SK-N-SH treated with all-trans-retinoic acid at 6 μM for 48 hours (cell line): ENCODE data around the gene ADAM10.

Experiments
- ARNTL ChIP-seq: fragments of 450-650 bp; formaldehyde crosslinking; IDR thresholded peaks from 2 replicates; pipeline ENCODE4 v1.5.0; 2020; ENCODE audit warnings: low read depth, mild to moderate bottlenecking, moderate library complexity, borderline replicate concordance
- BACH2 ChIP-seq: fragments of 250-450 bp; sonication (Bioruptor Pico); IDR thresholded peaks from 2 replicates; pipeline ENCODE4 v1.9.0; 2021; ENCODE audit warnings: mild to moderate bottlenecking, borderline replicate concordance
- ZFP3 ChIP-seq: fragments of 250-450 bp; sonication (Bioruptor Pico); IDR thresholded peaks from 2 replicates; pipeline ENCODE4 v1.5.0; 2020; ENCODE audit warnings: mild to moderate bottlenecking, moderate library complexity
- ZNF565 ChIP-seq: fragments of 450-650 bp; formaldehyde crosslinking; conservative IDR thresholded peaks from 2 replicates; pipeline ENCODE4 v1.5.0; 2020; ENCODE audit warnings: low read depth, mild to moderate bottlenecking, moderate library complexity
- TF ChIP-seq, protein P1 (sequence below): fragments of 250-450 bp; sonication (Bioruptor Pico); IDR thresholded peaks from 2 replicates; pipeline ENCODE4 v1.8.0; 2020; ENCODE audit warnings: mild to moderate bottlenecking, moderate library complexity, borderline replicate concordance
- TF ChIP-seq, protein P2 (sequence below): fragments of 250-450 bp; sonication (Bioruptor Pico); IDR thresholded peaks from 2 replicates; pipeline ENCODE4 v1.5.1; 2020; ENCODE audit warnings: low read depth, mild to moderate bottlenecking, moderate library complexity

DNA sequence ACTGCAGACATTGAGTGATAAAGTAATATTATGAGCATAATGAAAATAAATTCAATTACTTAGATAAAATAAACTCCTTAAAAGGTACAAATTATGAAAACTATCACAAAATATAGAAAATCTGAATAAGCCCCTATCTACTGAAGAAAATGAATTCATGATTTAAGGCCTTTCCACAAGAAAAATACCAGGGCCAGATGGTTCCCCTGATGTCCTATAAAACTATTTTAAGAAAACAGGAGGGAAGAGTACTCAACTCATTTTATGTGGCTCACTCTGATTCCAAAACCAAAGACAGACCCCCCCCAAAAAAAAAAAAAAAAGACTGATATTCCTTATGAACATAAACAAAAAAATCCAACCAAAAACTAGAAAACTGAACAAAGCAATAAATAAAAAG, 59.9 kb downstream of the ADAM10 start:
- TF ChIP-seq BACH2 (CRISPR knock-in tag), result no peak
- TF ChIP-seq, protein P1, sequence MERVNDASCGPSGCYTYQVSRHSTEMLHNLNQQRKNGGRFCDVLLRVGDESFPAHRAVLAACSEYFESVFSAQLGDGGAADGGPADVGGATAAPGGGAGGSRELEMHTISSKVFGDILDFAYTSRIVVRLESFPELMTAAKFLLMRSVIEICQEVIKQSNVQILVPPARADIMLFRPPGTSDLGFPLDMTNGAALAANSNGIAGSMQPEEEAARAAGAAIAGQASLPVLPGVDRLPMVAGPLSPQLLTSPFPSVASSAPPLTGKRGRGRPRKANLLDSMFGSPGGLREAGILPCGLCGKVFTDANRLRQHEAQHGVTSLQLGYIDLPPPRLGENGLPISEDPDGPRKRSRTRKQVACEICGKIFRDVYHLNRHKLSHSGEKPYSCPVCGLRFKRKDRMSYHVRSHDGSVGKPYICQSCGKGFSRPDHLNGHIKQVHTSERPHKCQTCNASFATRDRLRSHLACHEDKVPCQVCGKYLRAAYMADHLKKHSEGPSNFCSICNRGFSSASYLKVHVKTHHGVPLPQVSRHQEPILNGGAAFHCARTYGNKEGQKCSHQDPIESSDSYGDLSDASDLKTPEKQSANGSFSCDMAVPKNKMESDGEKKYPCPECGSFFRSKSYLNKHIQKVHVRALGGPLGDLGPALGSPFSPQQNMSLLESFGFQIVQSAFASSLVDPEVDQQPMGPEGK (CRISPR knock-in tag), result no peak
- TF ChIP-seq, protein P2, sequence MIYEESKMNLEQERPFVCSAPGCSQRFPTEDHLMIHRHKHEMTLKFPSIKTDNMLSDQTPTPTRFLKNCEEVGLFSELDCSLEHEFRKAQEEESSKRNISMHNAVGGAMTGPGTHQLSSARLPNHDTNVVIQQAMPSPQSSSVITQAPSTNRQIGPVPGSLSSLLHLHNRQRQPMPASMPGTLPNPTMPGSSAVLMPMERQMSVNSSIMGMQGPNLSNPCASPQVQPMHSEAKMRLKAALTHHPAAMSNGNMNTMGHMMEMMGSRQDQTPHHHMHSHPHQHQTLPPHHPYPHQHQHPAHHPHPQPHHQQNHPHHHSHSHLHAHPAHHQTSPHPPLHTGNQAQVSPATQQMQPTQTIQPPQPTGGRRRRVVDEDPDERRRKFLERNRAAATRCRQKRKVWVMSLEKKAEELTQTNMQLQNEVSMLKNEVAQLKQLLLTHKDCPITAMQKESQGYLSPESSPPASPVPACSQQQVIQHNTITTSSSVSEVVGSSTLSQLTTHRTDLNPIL (CRISPR knock-in tag), result no peak
- no peak for TF ChIP-seq ZFP3
- no peak for TF ChIP-seq ARNTL (CRISPR knock-in tag)
- no peak for TF ChIP-seq ZNF565 (CRISPR knock-in tag)
